Measurements from ENCODE around the gene EIF4E1B. TPM values are rescaled to one million over a fixed set of nuclear protein-coding genes. Genes with fewer than 3 reads are reported as not detected.

EIF4E1B gene
- total RNA-seq, 4 donors from 2014 or later: not detected

DNA sequence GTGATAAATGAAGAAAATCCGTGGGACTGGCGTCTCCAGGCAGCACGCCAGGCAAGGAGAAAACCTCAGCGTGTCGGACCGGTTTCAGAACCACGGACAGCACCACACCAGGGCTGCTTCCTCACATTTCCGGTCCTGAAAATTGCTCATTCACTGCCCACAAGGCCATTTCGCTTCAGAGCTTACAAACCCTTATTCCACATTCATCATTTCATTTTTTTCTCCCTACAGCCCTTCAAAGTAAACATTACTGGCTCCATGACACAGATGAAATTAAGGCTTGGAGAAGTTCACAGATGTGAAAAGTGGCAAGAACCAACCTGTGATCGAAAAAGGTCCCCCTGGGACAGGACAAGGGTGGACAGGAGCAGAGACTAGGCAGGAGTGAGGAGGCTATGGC is 19.0 kb upstream of the EIF4E1B start:
- Histone ChIP-seq H3K27me3 (peaks cover 0 to 64% (median 6%) of the 10 kb centered on the region in 4 donors), H3K36me3 (no peaks in the 10 kb centered on the region), H3K9me3 (no peaks in the 10 kb centered on the region), H3K4me3 (no peak overlapping the region), H3K4me1 (peaks cover 5 to 17% (median 16%) of the 10 kb centered on the region in 4 donors), H3K27ac (replicated peaks in 1 of 4) (no peak overlapping the region)
- WGBS: 16% methylated on average over 10 of the region's 10 CpGs
- TF ChIP-seq EP300 (IDR thresholded peaks at IDR 0.05) (no peak), POLR2AphosphoS5 (IDR thresholded peaks at IDR 0.05) (no peak), POLR2A (IDR thresholded peaks at IDR 0.05; ENCODE audit: low read depth) (no peak)
- TF ChIP-seq, protein P1, sequence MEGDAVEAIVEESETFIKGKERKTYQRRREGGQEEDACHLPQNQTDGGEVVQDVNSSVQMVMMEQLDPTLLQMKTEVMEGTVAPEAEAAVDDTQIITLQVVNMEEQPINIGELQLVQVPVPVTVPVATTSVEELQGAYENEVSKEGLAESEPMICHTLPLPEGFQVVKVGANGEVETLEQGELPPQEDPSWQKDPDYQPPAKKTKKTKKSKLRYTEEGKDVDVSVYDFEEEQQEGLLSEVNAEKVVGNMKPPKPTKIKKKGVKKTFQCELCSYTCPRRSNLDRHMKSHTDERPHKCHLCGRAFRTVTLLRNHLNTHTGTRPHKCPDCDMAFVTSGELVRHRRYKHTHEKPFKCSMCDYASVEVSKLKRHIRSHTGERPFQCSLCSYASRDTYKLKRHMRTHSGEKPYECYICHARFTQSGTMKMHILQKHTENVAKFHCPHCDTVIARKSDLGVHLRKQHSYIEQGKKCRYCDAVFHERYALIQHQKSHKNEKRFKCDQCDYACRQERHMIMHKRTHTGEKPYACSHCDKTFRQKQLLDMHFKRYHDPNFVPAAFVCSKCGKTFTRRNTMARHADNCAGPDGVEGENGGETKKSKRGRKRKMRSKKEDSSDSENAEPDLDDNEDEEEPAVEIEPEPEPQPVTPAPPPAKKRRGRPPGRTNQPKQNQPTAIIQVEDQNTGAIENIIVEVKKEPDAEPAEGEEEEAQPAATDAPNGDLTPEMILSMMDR (IDR thresholded peaks at IDR 0.05): no peak
- intact Hi-C loops (cut with DNase I): no loop called here
- no peak for DNase-seq (ENCODE audit: extremely low spot score)

DNA sequence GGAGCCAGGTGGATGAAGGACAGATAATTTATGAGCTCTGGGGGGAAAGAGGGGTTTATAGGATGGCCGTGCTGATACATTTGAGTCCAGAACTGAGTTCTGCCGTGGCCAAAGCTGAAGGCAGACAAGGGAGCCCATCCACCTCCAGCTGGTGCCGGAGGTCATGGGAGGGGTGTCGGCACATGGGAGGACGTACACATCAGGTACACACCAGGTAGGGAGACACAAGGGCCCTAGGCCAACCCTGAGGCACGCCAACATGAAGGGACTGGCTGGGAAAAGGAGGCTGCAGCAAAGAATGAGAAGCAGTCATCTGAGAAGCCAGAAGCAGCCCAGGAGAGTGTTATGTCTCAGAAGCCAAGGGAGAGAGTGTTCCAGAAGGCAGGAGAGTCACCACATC is 18.5 kb upstream of the EIF4E1B start:
- TF ChIP-seq, protein P1 (IDR thresholded peaks at IDR 0.05): no peak
- no peak for TF ChIP-seq POLR2A (IDR thresholded peaks at IDR 0.05; ENCODE audit: low read depth)
- TF ChIP-seq POLR2AphosphoS5 (IDR thresholded peaks at IDR 0.05): no peak
- TF ChIP-seq EP300 (IDR thresholded peaks at IDR 0.05): no peak
- Histone ChIP-seq H3K27me3 (peaks cover 0 to 70% (median 8%) of the 10 kb centered on the region in 4 donors), H3K36me3 (no peaks in the 10 kb centered on the region), H3K4me3 (no peak overlapping the region), H3K9me3 (no peaks in the 10 kb centered on the region), H3K4me1 (peaks cover 5 to 17% (median 16%) of the 10 kb centered on the region in 4 donors), H3K27ac (replicated peaks in 1 of 4) (no peak overlapping the region)
- 80% methylated on average over 6 of the region's 6 CpGs for WGBS
- DNase-seq (ENCODE audit: extremely low spot score): no peak
- intact Hi-C loops (cut with DNase I): no loop called here

DNA sequence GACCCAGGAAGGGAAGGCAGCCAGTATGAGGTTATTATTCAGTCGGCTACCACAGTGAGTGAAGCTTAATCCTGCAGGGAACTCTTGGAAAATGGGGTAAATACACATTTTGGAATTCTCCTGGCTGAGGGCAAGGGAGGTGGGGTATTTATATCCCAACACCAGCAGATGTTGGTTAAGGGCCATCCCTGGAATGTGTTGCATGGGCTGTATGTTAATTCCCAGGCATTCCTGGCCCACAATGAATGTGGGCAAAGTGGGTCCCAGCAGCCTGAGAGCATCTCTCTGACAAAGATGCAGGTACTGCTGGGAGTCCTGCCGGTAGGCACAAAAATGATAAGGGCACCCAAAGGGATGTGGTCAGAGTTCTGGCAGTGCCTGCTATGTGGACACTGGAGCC is 17.6 kb upstream of the EIF4E1B start:
- Histone ChIP-seq H3K27me3 (peaks cover 0 to 78% (median 10%) of the 10 kb centered on the region in 4 donors), H3K4me3 (no peak overlapping the region), H3K9me3 (no peaks in the 10 kb centered on the region), H3K27ac (replicated peaks in 1 of 4) (no peak overlapping the region), H3K4me1 (peaks cover 5 to 17% (median 16%) of the 10 kb centered on the region in 4 donors), H3K36me3 (no peaks in the 10 kb centered on the region)
- 45% methylated on average over 2 of the region's 2 CpGs for WGBS
- DNase-seq (ENCODE audit: extremely low spot score): no peak
- intact Hi-C loops (cut with DNase I): no loop called here
- TF ChIP-seq POLR2AphosphoS5 (IDR thresholded peaks at IDR 0.05) (no peak), POLR2A (IDR thresholded peaks at IDR 0.05; ENCODE audit: low read depth) (no peak), EP300 (IDR thresholded peaks at IDR 0.05) (no peak)
- TF ChIP-seq, protein P1 (IDR thresholded peaks at IDR 0.05): no peak

DNA sequence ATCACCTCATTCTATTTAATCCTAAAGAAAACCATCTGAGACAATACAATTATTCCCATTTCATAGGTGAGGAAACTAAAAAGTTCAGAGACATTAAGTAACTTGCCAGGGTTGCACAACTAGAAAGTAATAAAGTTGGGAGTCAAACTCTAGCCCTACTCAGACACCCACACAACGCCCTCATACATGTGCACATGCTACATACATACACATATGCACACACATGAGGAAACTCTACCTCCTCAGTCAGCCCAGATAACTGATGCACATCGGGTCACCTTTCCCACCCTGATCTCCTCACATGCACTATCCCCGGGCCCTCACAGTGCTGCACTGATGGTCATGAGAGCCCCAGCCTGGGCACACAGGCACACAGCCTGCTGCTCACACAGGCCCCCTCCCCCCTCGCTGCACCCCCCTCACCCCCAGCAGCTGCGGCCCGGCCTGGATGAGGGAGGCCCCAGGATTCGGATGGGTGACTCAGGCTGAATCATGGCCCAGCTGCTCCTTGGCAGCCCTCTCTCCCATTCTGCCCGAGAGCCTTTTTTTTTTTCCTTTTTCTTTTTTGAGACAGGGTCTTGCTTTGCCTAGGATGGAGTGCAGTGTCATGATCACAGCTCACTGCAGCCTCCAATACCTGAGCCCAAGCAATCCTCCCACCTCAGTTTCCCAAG is 15.5 kb upstream of the EIF4E1B start:
- DNase-seq (ENCODE audit: extremely low spot score): no peak
- intact Hi-C loops (cut with DNase I): no loop called here
- Histone ChIP-seq H3K27me3 (peaks cover 4 to 81% (median 31%) of the 10 kb centered on the region in 4 donors), H3K27ac (replicated peaks in 1 of 4) (no peak overlapping the region), H3K4me1 (peaks cover 17 to 23% (median 22%) of the 10 kb centered on the region in 4 donors), H3K36me3 (no peaks in the 10 kb centered on the region), H3K4me3 (no peak overlapping the region), H3K9me3 (no peaks in the 10 kb centered on the region)
- 53% methylated on average over 8 of the region's 8 CpGs for WGBS
- TF ChIP-seq EP300 (IDR thresholded peaks at IDR 0.05): no peak
- no peak for TF ChIP-seq POLR2A (IDR thresholded peaks at IDR 0.05; ENCODE audit: low read depth)
- TF ChIP-seq POLR2AphosphoS5 (IDR thresholded peaks at IDR 0.05): no peak
- TF ChIP-seq, protein P1 (IDR thresholded peaks at IDR 0.05): no peak
